ENCODE measurements around the gene GAS7. TPM values are rescaled to one million over a fixed set of nuclear protein-coding genes. Genes with fewer than 3 reads are reported as not detected.

Gene GAS7
- total and polyA plus RNA-seq, 8 donors: 30.4 to 83.4 (median 40.1) TPM

DNA sequence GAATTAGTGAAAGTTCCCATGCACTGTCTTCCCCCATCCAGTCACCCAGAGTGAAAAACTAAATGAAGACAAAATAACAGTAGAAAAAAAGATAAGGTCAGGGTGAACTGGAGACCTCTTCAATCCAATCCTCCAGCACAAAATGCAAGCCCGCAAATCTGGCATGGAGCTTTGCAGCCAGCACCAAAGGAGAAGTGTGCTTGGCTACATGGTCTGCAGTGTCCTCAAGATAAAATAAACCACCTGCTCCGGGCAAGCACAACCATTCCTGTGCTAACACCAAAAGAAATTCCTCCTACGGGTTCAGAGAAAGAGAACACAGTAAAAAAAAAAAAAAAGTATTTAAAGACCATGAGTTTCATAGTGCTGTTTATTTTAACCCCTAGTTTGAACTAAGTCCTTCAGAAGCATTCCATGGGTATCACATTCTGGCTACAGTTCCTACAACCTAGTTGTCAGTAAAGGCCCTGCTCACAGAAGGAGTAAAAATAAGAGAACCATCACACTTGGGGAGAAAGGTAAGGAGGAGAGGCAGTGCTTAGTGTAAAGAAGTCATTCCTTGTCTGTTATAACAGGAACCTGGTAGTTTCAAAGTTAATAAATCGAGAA lies 109.1 kb downstream of the GAS7 start:
- ATAC-seq (peak; percentile 20), DNase-seq (no peak)
- TF ChIP-seq, protein P1, sequence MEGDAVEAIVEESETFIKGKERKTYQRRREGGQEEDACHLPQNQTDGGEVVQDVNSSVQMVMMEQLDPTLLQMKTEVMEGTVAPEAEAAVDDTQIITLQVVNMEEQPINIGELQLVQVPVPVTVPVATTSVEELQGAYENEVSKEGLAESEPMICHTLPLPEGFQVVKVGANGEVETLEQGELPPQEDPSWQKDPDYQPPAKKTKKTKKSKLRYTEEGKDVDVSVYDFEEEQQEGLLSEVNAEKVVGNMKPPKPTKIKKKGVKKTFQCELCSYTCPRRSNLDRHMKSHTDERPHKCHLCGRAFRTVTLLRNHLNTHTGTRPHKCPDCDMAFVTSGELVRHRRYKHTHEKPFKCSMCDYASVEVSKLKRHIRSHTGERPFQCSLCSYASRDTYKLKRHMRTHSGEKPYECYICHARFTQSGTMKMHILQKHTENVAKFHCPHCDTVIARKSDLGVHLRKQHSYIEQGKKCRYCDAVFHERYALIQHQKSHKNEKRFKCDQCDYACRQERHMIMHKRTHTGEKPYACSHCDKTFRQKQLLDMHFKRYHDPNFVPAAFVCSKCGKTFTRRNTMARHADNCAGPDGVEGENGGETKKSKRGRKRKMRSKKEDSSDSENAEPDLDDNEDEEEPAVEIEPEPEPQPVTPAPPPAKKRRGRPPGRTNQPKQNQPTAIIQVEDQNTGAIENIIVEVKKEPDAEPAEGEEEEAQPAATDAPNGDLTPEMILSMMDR (IDR thresholded peaks at IDR 0.05): no peak
- intact Hi-C loops (cut with DNase I): no loop called here
- Histone ChIP-seq H3K27ac (no peak overlapping the region), H3K4me1 (peaks cover 3 to 37% of the 10 kb centered on the region in 2 donors), H3K9me3 (peaks cover 0 to 6% of the 10 kb centered on the region in 2 donors), H3K4me3 (no peak overlapping the region), H3K36me3 (no peaks in the 10 kb centered on the region), H3K27me3 (peaks cover 0 to 14% of the 10 kb centered on the region in 2 donors)

DNA sequence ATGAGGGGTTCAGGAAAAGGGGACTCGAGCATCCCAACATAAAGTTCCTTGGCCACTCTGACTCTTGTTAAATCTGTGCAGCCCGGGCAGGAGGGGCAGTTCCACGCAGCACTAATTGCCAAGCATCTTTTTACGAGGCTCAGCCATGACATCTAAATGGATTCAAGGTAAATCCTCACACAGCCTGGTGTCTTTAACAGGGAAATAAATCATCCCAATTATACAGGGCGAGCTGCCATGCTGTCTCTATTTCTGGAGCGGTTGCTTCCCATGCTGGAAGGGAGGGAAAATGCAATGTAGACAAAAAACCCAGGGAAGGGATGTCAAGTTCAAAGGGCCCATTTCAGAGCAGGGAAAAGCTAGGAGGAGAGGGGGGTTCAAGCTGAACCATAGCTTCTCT lies 110.0 kb downstream of the GAS7 start:
- no peaks in the 10 kb centered on the region for H3K36me3 ChIP-seq
- ATAC-seq (no peak), DNase-seq (no peak)

DNA sequence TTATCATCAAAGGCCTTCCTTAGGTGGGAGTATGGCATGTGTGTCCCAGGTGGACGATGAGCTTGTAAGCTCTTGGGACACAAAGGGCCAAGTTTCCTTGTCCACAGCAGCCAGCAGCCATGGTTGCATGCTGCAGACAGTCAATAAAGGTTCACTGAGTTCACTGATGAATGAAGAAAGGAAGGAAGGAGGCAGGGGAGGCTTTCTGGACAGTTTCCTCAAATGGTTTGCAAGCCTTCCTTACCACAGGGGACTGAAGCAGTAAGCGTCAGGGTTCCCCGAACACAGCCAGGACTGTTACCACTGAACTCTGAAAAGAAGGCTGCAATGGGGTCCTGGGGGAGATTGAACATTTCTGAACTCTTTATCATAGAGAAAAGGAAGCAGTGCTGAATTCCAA lies 111.1 kb downstream of the GAS7 start:
- TF ChIP-seq, protein P1 (IDR thresholded peaks at IDR 0.05): no peak
- peak overlapping the region in 1 of 2 donors; percentile 68 for H3K27ac ChIP-seq
- H3K9me3 ChIP-seq: peaks cover 0 to 11% of the 10 kb centered on the region in 2 donors
- H3K36me3 ChIP-seq: no peaks in the 10 kb centered on the region
- ATAC-seq (no peak), DNase-seq (no peak)
- peaks cover 3 to 37% of the 10 kb centered on the region in 2 donors for H3K4me1 ChIP-seq
- intact Hi-C loops (cut with DNase I): no loop called here
- peaks cover 0 to 14% of the 10 kb centered on the region in 2 donors for H3K27me3 ChIP-seq
- no peak overlapping the region for H3K4me3 ChIP-seq

More for the DNA sequence above, 110.0 kb downstream of the GAS7 start:
- peaks cover 0 to 14% of the 10 kb centered on the region in 2 donors for H3K27me3 ChIP-seq
- peaks cover 0 to 11% of the 10 kb centered on the region in 2 donors for H3K9me3 ChIP-seq
- H3K27ac ChIP-seq: no peak overlapping the region
- no peak overlapping the region for H3K4me3 ChIP-seq
- intact Hi-C loops (cut with DNase I): no loop called here
- peaks cover 3 to 37% of the 10 kb centered on the region in 2 donors for H3K4me1 ChIP-seq
- TF ChIP-seq, protein P1 (IDR thresholded peaks at IDR 0.05): no peak

DNA sequence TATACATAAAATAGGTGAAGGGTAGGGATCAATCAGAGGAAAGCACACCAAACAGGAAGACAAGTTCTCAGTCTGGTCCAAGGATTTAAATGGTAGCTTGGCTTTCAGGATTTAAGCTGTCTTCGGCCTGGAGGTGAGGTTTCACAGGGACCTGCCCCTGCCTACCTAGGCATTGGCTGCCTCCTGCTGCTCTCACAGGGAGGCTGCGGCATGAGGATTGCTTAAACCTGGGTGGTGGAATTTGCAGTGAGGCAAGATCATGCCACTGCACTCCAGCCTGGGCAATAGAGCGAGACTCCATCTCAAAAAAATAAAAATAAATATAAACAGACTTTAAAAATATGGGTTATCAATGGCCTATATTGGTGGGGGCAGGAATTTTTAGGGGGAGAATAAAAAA lies 114.5 kb downstream of the GAS7 start:
- peaks cover 3 to 37% of the 10 kb centered on the region in 2 donors for H3K4me1 ChIP-seq
- intact Hi-C loops (cut with DNase I): no loop called here
- ATAC-seq (no peak), DNase-seq (no peak)
- TF ChIP-seq, protein P1 (IDR thresholded peaks at IDR 0.05): no peak
- no peak overlapping the region for H3K4me3 ChIP-seq
- peaks cover 0 to 11% of the 10 kb centered on the region in 2 donors for H3K9me3 ChIP-seq
- H3K27ac ChIP-seq: no peak overlapping the region
- H3K36me3 ChIP-seq: no peaks in the 10 kb centered on the region
- peaks cover 0 to 14% of the 10 kb centered on the region in 2 donors for H3K27me3 ChIP-seq

DNA sequence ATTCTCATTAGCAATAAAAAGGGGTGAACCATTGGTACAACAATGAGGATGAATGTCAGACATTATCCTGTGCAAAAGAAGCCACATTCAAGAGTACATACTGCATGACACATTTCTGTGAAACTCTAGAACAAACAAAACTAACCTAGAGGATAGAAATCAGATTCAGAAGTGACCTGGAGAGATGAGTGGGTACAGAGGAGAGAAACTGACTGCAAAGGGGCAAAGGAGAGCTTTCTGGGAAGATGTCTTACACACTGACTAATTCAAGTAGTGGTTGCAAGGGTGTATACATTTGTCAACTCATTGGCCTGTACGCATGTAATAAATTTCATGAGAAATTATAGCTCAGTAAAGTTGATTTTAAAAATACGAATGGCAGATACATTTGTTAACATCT lies 115.6 kb downstream of the GAS7 start:
- no peak for ATAC-seq
- peaks cover 0 to 11% of the 10 kb centered on the region in 2 donors for H3K9me3 ChIP-seq
- H3K4me3 ChIP-seq: no peak overlapping the region
- H3K27ac ChIP-seq: no peak overlapping the region
- DNase-seq: no peak
- H3K4me1 ChIP-seq: peaks cover 3 to 31% of the 10 kb centered on the region in 2 donors
- peaks cover 0 to 14% of the 10 kb centered on the region in 2 donors for H3K27me3 ChIP-seq
- H3K36me3 ChIP-seq: no peaks in the 10 kb centered on the region
- intact Hi-C loops (cut with DNase I): no loop called here
- TF ChIP-seq, protein P1 (IDR thresholded peaks at IDR 0.05): no peak
